ENCODE results near the gene PODXL.

GRCh38 chr7:131586759-131587158 lies 30.3 kb upstream of the PODXL start:
- TF ChIP-seq, protein P1, sequence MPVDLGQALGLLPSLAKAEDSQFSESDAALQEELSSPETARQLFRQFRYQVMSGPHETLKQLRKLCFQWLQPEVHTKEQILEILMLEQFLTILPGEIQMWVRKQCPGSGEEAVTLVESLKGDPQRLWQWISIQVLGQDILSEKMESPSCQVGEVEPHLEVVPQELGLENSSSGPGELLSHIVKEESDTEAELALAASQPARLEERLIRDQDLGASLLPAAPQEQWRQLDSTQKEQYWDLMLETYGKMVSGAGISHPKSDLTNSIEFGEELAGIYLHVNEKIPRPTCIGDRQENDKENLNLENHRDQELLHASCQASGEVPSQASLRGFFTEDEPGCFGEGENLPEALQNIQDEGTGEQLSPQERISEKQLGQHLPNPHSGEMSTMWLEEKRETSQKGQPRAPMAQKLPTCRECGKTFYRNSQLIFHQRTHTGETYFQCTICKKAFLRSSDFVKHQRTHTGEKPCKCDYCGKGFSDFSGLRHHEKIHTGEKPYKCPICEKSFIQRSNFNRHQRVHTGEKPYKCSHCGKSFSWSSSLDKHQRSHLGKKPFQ (tag by site-specific recombination; IDR thresholded peaks at IDR 0.05) = no peak
- TF ChIP-seq, protein P2, sequence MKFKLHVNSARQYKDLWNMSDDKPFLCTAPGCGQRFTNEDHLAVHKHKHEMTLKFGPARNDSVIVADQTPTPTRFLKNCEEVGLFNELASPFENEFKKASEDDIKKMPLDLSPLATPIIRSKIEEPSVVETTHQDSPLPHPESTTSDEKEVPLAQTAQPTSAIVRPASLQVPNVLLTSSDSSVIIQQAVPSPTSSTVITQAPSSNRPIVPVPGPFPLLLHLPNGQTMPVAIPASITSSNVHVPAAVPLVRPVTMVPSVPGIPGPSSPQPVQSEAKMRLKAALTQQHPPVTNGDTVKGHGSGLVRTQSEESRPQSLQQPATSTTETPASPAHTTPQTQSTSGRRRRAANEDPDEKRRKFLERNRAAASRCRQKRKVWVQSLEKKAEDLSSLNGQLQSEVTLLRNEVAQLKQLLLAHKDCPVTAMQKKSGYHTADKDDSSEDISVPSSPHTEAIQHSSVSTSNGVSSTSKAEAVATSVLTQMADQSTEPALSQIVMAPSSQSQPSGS (tag by site-specific recombination; IDR thresholded peaks at IDR 0.05; ENCODE audit: low read depth) = no peak
- TF ChIP-seq ZNF426 (tag by site-specific recombination; IDR thresholded peaks at IDR 0.05) = no peak
